Right hindlimb (tissue), 1 donor: ENCODE data around the gene ZNF217.
"Not testable (repeated sequence)": the region's sequence is repeated elsewhere in the genome, so short reads cannot be mapped to it uniquely, and the experiment has no call there.

Experiments
- DNase-seq: peaks from one replicate; pipeline ENCODE4 v3.0.0-alpha.2; 2018

Gene ZNF217

DNA sequence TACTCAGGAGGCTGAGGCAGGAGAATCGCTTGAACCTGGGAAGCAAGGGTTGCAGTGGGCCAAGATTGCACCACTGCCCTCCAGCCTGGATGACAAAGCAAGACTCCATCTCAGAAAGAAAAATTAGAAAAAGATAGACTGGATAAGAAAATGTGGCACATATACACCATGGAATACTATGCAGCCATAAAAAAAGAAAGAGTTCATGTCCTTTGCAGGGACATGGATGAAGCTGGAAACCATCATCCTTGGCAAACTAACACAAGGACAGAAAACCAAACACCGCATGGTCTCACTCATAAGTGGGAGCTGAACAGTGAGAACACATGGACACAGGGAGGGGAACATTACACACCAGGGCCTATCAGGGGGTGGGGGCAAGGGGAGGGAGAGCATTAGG lies 70.0 kb downstream of the ZNF217 start:
- not testable (repeated sequence) for DNase-seq

DNA sequence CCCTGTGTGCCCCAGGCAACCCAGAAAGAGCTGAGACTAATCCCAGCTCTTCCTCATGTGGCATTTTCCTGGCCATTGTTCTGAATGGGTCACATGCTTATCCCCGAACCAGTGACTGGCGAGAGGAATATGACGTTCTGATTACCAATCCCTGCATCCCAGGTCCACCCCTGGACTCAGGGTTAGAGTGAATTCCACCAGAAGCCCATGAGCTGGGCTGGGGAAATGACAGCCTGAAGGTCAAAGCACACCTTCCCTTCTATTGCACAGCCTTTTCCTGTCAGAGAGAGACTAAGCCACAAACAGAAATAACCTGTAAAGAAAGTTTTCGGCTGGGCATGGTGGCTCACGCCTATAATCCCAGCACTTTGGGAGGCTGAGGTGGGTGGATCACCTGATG lies 70.9 kb downstream of the ZNF217 start:
- DNase-seq: no peak

DNA sequence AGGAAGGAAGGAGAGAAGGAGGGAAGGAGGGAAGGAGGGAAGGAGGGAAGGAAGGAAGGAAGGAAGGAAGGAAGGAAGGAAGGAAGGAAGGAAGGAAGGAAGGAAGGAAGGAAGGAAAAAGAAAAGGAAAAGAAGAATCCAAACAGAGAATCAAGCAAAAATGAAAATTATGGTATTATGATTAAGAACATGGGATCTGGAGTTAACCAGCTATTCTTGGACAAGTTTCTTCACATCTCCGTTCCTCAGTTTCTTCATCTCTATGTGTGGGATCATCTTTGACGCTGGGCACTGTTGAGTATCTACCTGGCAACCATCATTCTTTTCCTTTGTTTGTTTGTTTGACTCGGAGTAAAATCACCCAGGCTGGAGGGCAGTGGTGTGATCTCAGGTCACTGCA lies 71.6 kb downstream of the ZNF217 start:
- DNase-seq: no peak

DNA sequence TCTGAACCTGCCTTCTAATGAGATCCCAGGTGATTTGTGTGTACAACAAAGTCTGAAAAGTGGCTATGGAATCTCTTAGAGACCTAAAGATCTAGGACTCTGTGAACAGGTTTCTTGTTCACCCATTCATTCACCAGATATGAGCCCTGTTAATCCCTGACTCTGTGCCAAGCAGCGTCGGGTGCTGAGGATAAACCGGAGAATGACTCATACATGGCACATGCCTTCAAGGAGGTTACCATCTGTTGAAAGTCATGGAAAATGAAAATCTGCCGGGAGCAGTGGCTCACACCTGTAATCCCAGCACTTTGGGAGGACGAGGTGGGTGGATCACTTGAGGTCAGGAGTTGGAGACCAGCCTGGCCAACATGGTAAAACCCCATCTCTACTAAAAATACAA lies 72.2 kb downstream of the ZNF217 start:
- not testable (repeated sequence) for DNase-seq

DNA sequence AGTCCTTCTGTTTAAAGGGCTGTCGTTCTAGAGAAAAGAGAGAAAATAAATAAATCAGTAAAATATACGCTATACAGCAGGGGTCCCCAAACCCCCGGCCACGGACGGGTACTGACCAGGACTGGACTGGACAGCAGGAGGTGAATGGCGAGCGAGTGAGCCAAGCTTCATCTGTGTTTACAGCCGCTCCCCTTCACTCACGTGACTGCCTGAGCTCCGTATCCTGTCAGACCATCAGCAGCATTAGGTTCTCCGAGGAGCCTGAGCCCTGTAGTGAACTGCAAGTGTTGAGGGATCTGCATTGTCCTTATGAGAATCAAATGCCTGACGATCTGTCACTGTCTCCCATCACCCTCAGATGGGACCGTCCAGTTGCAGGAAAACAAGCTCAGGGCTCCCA lies 76.5 kb downstream of the ZNF217 start:
- no peak for DNase-seq
